Effector CD8-positive, alpha-beta T cell (primary cell): ENCODE results near the gene CIB2.

Source experiments
- DNase-seq: peaks from one replicate; lab custom pipeline; 2025; lab: John Stamatoyannopoulos, UW

CIB2 gene

DNA sequence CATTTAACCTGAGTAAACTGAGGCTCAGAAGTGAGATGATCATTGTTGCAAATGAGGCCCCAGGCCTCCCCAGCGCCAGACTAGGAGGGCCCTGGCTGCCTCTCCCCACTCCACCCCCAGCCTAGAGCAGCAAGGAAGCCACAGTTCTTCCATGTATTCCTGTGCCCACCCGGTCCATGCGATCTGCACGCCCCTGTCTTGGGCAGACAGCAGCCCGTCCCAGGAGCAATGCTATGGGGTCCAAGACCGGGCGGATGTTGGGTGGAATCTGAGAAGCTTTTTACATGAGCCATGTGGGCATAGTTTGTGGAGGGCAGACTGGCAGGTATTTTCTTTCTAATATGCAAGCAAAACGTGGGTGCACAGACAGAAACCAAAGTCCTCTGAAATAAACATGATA lies 23.8 kb downstream of the CIB2 start:
- DNase-seq = no peak

GRCh38 chr15:78105476-78106241 lies 25.6 kb downstream of the CIB2 start:
- DNase-seq = no peak

- DNase-seq = no peak
Observed at GRCh38 chr15:78104566-78105475, 26.4 kb downstream of the CIB2 start.

DNA sequence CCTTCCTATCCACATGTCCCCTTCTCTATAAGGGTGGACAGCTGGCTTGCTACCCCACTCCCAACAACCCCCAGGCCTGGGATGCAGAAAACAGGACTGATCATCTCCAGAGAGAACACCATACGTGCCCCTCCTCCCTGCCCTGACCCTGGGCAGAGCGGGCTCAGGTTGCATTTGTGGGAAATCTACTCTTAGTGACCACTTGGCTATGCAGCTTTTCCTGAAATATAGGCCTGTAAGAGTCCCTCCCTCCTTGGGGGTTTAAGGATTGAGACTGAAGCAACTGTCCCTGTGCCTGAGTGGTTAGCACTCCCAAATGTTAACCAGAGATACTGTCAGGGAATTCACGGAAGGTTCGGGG lies 27.1 kb downstream of the CIB2 start:
- no peak for DNase-seq

GRCh38 chr15:78103406-78104118 lies 27.7 kb downstream of the CIB2 start:
- no peak for DNase-seq

- DNase-seq = no peak
Observed at GRCh38 chr15:78102741-78103140, 28.5 kb downstream of the CIB2 start.

GRCh38 chr15:78102211-78102610 lies 29.0 kb downstream of the CIB2 start:
- no peak for DNase-seq

- no peak for DNase-seq
Observed at GRCh38 chr15:78101423-78102105, 29.7 kb downstream of the CIB2 start.

- no peak for DNase-seq
Observed at GRCh38 chr15:78100886-78101285, 30.4 kb downstream of the CIB2 start.

DNA sequence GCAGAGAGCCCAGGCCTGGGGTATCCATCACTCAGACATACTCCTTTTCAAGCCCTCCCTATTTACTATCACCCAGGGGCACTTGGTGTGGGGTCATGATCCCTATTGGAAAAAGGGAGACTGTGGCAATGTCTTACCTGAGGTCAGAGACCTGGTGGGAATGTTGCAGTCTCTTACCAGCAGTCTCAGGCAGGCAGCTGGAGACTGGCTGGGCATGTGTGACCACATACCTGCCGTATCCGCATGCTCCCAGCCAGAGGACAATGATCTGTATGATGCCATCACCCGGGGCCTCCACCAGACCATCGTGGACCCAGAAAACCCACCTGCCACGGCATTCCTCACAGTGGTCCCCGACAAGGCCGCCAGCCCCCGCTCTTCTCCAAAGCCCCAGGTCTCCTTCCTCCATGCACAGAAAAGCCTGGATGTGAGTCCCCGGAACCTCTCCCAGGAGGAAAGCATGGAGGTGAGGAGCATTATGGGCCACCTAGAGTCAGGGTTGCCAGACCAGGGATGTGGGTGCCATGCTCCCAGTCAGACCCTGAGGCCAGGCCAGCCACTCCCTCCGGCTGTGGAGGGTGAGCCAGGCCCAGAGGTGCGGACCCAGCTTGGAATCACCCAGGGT lies 33.0 kb downstream of the CIB2 start:
- DNase-seq = no peak

- DNase-seq = no peak
Observed at GRCh38 chr15:78097667-78098066, 33.6 kb downstream of the CIB2 start.

DNA sequence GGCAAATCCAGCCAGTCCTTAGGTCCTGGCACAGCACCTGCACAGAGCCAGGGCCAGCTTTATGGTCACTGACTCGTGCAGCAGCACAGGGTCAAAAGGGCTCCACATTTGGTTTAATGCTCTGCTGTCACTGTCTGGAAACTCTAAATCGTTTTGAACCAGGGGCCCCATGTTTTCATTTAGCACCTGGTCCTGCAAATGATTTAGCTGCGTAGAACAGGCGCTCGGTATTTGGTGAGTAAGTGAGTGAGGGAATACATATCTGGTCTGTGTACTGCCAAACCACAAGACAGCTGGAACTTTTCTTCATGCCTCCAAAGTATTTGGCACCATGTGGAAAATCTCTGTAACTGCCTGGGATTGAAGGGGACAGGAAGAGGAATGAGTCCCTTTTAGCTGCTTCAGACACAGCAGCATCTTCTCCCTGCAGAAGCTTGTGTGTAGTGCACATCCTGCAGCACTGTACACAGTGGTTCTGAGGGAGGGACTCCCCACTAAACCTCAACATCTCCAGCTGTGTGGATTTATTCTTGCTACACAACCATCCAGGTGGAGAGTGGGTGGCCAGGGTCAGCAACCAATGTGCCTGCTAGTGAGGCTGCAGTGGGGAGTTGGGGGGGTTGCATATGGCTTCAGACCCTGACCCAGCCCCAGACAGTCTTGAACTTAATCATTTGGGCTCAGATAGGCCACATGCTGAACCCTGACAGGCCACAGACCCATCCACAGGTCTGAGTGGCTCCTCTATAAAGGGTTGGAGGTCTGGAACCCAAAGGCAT lies 37.8 kb downstream of the CIB2 start:
- DNase-seq = no peak

GRCh38 chr15:78092261-78093041 lies 38.8 kb downstream of the CIB2 start, which contains the start of gene SH2D7:
SH2D7 (plus strand) TSS chr15:78092561; CDS start chr15:78092585, 24 bp downstream.
- DNase-seq = no peak

- DNase-seq = no peak
Observed at GRCh38 chr15:78090422-78091063, 40.7 kb downstream of the CIB2 start.

- DNase-seq = no peak
Observed at GRCh38 chr15:78088773-78089080, 42.5 kb downstream of the CIB2 start.

GRCh38 chr15:78087951-78088772 lies 43.1 kb downstream of the CIB2 start:
- DNase-seq = no peak

DNA sequence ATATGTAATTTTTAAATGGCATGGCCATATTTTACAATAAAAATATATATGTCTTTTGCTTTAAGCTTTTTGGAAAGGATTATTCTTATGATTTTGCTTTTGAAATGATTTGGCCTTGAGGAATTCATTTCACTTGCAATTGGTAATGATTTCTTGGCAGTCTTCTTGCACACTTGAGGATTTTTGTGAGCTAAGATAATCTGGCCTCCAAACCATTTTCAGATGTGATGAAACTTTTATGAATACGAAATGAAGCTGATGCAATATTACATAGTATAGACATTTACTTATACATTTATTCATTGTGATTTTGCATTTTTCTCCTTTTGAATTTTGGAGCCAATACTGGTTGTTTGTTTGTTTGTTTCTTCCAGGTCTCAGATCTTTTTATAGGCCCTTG lies 45.3 kb downstream of the CIB2 start:
- no peak for DNase-seq

DNA sequence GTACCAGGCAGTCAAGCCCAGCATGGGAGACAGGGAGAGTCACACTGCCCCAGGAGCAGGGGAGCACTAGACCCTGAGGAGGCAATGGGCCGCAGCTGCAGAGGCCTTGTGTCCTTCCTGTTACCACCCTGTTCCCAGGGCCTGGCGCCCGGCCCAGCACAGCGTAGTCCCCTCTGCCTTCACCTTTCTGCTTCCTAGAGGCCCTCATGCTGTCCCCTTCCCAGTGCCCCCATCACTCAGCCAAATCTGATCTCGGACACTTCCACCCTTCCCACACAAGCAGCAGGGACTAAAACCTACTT lies 46.8 kb downstream of the CIB2 start:
- DNase-seq = no peak
